Vagina (tissue), 2 donors: ENCODE data around the gene AMOT. TPM values are rescaled to one million over a fixed set of nuclear protein-coding genes. Genes with fewer than 3 reads are reported as not detected.

Experiments used
- DNase-seq, 2 donors: peaks; one replicate each; pipeline ENCODE4 v3.0.0-alpha.2; 2017; ENCODE audit errors: extremely low spot score in 2 of 2
- H3K27ac ChIP-seq: fragments of 200-600 bp; sonication (generic); one replicate; pipeline ENCODE4 v1.5.1; 2019
- H3K27me3 ChIP-seq: fragments of 200-600 bp; sonication (generic); one replicate; pipeline ENCODE4 v1.5.1; 2019
- H3K36me3 ChIP-seq, 2 donors: fragments of 200-600 bp; sonication (generic); one replicate each; pipeline ENCODE4 v1.5.1; 2017 to 2019
- H3K4me1 ChIP-seq: fragments of 200-600 bp; sonication (generic); one replicate; pipeline ENCODE4 v1.5.1; 2019
- H3K4me3 ChIP-seq, 2 donors: fragments of 200-600 bp; sonication (generic); 1 replicate in 1 of 2; 2 replicates in 1 of 2; pipeline ENCODE4 v1.5.1; 2016 to 2019
- H3K9me3 ChIP-seq: fragments of 200-600 bp; sonication (generic); one replicate; pipeline ENCODE4 v1.5.1; 2019
- CTCF ChIP-seq, 3 experiments: fragments of 450-650 bp in 2 of 3; fragments of 200-600 bp in 1 of 3; sonication (generic) in 1 of 3; IDR thresholded peaks; one replicate each; pipeline ENCODE4 v1.5.1; 2017 to 2019; ENCODE audit warnings: antibody characterized with exemption in 3 of 3, mild to moderate bottlenecking in 2 of 3, moderate library complexity in 2 of 3
- POLR2A ChIP-seq, 2 donors: fragments of 450-650 bp; IDR thresholded peaks; one replicate each; pipeline ENCODE4 v1.6.1; 2017; ENCODE audit warnings: antibody characterized with exemption in 2 of 2, mild to moderate bottlenecking in 2 of 2, moderate library complexity in 2 of 2
- POLR2AphosphoS5 ChIP-seq, 2 donors: sonication (generic); formaldehyde crosslinking; IDR thresholded peaks; one replicate each; pipeline ENCODE4 v1.9.0; 2017; ENCODE audit warnings: antibody characterized with exemption in 2 of 2, mild to moderate bottlenecking in 2 of 2, low read depth in 1 of 2; ENCODE audit not compliant: insufficient read depth in 1 of 2
- intact Hi-C: fragments of 100-400 bp; cut with DNase I; formaldehyde crosslinking; loops from one replicate; pipeline ENCODE4 v1.15.1; 2023
- total RNA-seq: library from RNA; depleted of rRNA; stranded (reverse); fragments of >200 nt; gene quantifications from one replicate; pipeline ENCODE4 v1.2.3, GENCODE V29; 2016

Gene AMOT
- 9.8 TPM for total RNA-seq

- TF ChIP-seq POLR2AphosphoS5 (IDR thresholded peaks at IDR 0.05; ENCODE audit: insufficient read depth in 1 of 2, low read depth in 1 of 2) (peak in 1 of 2 donors; percentile 68), CTCF (IDR thresholded peaks at IDR 0.05) (no peak), POLR2A (IDR thresholded peaks at IDR 0.05) (no peak)
- peak within 1 kb of the TSS; percentile 72 for H3K27ac ChIP-seq
- no peak for DNase-seq
- no peaks in the 10 kb centered on the region for H3K9me3 ChIP-seq
- intact Hi-C loops = no loop called here
- H3K4me1 ChIP-seq = no peaks in the 10 kb centered on the region
- peaks cover 5% of the 10 kb centered on the region for H3K27me3 ChIP-seq
- H3K4me3 ChIP-seq = peak within 1 kb of the TSS; percentile 51 to 61
- no peaks in the 10 kb centered on the region for H3K36me3 ChIP-seq
Observed at GRCh38 chrX:112840382-112841113, at the start of gene AMOT. Gene AMOT, minus strand, starts transcription at chrX:112840831. Its CDS starts 17,705 bp downstream, at chrX:112823126.

GRCh38 chrX:112889400-112889799 is 48.8 kb upstream of the AMOT start:
- no peak for TF ChIP-seq POLR2AphosphoS5 (IDR thresholded peaks at IDR 0.05; ENCODE audit: insufficient read depth in 1 of 2, low read depth in 1 of 2)
- TF ChIP-seq CTCF (IDR thresholded peaks at IDR 0.05) = no peak
- TF ChIP-seq POLR2A (IDR thresholded peaks at IDR 0.05) = no peak
- DNase-seq = no peak
- H3K36me3 ChIP-seq = no peaks in the 10 kb centered on the region
- H3K27ac ChIP-seq = no peak overlapping the region
- no peaks in the 10 kb centered on the region for H3K9me3 ChIP-seq
- H3K27me3 ChIP-seq = no peaks in the 10 kb centered on the region
- no peaks in the 10 kb centered on the region for H3K4me1 ChIP-seq
- intact Hi-C loops = no loop called here
- H3K4me3 ChIP-seq = no peak overlapping the region

GRCh38 chrX:112888916-112889315 is 48.3 kb upstream of the AMOT start:
- no peaks in the 10 kb centered on the region for H3K36me3 ChIP-seq
- no peaks in the 10 kb centered on the region for H3K27me3 ChIP-seq
- DNase-seq = no peak
- H3K9me3 ChIP-seq = no peaks in the 10 kb centered on the region
- no peak overlapping the region for H3K4me3 ChIP-seq
- TF ChIP-seq CTCF (IDR thresholded peaks at IDR 0.05) (no peak), POLR2AphosphoS5 (IDR thresholded peaks at IDR 0.05; ENCODE audit: insufficient read depth in 1 of 2, low read depth in 1 of 2) (no peak), POLR2A (IDR thresholded peaks at IDR 0.05) (no peak)
- H3K4me1 ChIP-seq = no peaks in the 10 kb centered on the region
- intact Hi-C loops = no loop called here
- H3K27ac ChIP-seq = no peak overlapping the region

GRCh38 chrX:112877771-112878173 is 37.1 kb upstream of the AMOT start:
- Histone ChIP-seq H3K4me3 (no peak overlapping the region), H3K9me3 (no peaks in the 10 kb centered on the region), H3K36me3 (no peaks in the 10 kb centered on the region), H3K27me3 (no peaks in the 10 kb centered on the region), H3K27ac (no peak overlapping the region), H3K4me1 (no peaks in the 10 kb centered on the region)
- TF ChIP-seq POLR2A (IDR thresholded peaks at IDR 0.05) = no peak
- TF ChIP-seq CTCF (IDR thresholded peaks at IDR 0.05) = no peak
- no peak for TF ChIP-seq POLR2AphosphoS5 (IDR thresholded peaks at IDR 0.05; ENCODE audit: insufficient read depth in 1 of 2, low read depth in 1 of 2)
- intact Hi-C loops = no loop called here
- no peak for DNase-seq

- no peak for DNase-seq
- H3K36me3 ChIP-seq = no peaks in the 10 kb centered on the region
- no peak overlapping the region for H3K27ac ChIP-seq
- no peaks in the 10 kb centered on the region for H3K27me3 ChIP-seq
- no peak overlapping the region for H3K4me3 ChIP-seq
- no peaks in the 10 kb centered on the region for H3K4me1 ChIP-seq
- no peak for TF ChIP-seq POLR2A (IDR thresholded peaks at IDR 0.05)
- TF ChIP-seq CTCF (IDR thresholded peaks at IDR 0.05) = no peak
- TF ChIP-seq POLR2AphosphoS5 (IDR thresholded peaks at IDR 0.05; ENCODE audit: insufficient read depth in 1 of 2, low read depth in 1 of 2) = no peak
- intact Hi-C loops = no loop called here
- H3K9me3 ChIP-seq = no peaks in the 10 kb centered on the region
Observed at GRCh38 chrX:112874614-112875013, 34.0 kb upstream of the AMOT start.
